ENCODE data around the gene SPACA9.

DNA sequence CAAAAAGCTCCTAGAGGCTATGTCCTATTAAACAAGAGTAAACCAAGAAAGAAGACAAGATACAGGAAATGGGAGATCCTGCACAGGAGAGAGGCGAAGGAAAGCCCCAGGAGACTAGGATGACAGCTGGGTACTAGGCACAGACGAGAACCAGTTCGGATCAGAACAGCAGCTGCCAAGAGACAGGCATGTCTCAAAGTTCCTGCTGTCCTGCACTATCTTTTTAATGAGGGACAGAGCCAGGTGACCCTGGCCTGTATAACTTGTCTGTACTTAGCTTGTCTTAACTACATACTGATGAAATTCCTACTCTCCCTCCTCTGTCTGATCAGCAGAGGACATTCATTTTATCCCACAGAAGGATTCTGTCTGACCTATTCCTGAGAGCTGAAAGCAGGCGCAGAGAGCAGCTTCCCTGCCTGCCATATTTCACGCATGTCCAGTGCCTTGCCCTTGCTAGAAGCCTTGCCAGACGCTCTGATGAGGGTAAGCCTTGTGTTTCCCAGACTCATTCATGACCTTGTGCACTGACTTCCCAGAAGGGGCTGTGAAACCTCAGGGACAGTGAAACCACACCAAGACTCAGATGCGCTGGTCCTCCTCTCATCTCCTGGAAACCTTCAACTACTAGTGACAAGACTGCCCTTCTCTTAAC lies 41.0 kb downstream of the SPACA9 start:
- TF ChIP-seq, protein P1, sequence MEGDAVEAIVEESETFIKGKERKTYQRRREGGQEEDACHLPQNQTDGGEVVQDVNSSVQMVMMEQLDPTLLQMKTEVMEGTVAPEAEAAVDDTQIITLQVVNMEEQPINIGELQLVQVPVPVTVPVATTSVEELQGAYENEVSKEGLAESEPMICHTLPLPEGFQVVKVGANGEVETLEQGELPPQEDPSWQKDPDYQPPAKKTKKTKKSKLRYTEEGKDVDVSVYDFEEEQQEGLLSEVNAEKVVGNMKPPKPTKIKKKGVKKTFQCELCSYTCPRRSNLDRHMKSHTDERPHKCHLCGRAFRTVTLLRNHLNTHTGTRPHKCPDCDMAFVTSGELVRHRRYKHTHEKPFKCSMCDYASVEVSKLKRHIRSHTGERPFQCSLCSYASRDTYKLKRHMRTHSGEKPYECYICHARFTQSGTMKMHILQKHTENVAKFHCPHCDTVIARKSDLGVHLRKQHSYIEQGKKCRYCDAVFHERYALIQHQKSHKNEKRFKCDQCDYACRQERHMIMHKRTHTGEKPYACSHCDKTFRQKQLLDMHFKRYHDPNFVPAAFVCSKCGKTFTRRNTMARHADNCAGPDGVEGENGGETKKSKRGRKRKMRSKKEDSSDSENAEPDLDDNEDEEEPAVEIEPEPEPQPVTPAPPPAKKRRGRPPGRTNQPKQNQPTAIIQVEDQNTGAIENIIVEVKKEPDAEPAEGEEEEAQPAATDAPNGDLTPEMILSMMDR (IDR thresholded peaks at IDR 0.05): no peak
- TF ChIP-seq POLR2A (IDR thresholded peaks at IDR 0.05): no peak

Data from uterus (tissue), 2 donors.